HFFc6 (cell line): ENCODE data around the gene AQP12A. TPM values are rescaled to one million over a fixed set of nuclear protein-coding genes. Genes with fewer than 3 reads are reported as not detected.

Experiments
- DNase-seq: peaks from one replicate; pipeline ENCODE4 v3.0.0-alpha.2; 2018
- H3K27ac Mint-ChIP-seq: 2 replicates; pipeline ENCODE4 v1.8.0; 2020; ENCODE audit warnings: mild to moderate bottlenecking, mixed read lengths
- H3K27me3 Mint-ChIP-seq: 2 replicates; pipeline ENCODE4 v1.8.0; 2021; ENCODE audit warnings: mild to moderate bottlenecking, moderate library complexity, mixed read lengths; ENCODE audit not compliant: insufficient read depth
- H3K36me3 Mint-ChIP-seq: 2 replicates; pipeline ENCODE4 v1.8.0; 2021; ENCODE audit warnings: low read depth, mixed read lengths
- H3K4me1 Mint-ChIP-seq: 2 replicates; pipeline ENCODE4 v1.8.0; 2020; ENCODE audit warnings: low read depth, mixed read lengths
- H3K4me3 Mint-ChIP-seq: 2 replicates; pipeline ENCODE4 v1.8.0; 2020; ENCODE audit warnings: mild to moderate bottlenecking, moderate library complexity, mixed read lengths
- H3K9me3 Mint-ChIP-seq: 2 replicates; pipeline ENCODE4 v1.8.0; 2020; ENCODE audit warnings: mild to moderate bottlenecking, mixed read lengths
- CTCF ChIP-seq: fragments of 200-600 bp; sonication (generic); IDR thresholded peaks from 2 replicates; pipeline ENCODE4 v1.5.0; 2021; ENCODE audit warnings: antibody characterized with exemption, mild to moderate bottlenecking
- total RNA-seq, 6 experiments: library from RNA; stranded (reverse); fragmentation: NEBNext Ultra II Directional; extraction: Animal tissue kit (Norgen Biotek cat#: 25700); gene quantifications; 2 replicates in 1 of 6; 3 replicates in 5 of 6; pipeline ENCODE4 v1.2.3, GENCODE V29; 2021

AQP12A gene
- total RNA-seq, 6 experiments from 2014 or later, result not detected

GRCh38 chr2:240739797-240740196, 48.1 kb downstream of the AQP12A start:
- Mint-ChIP-seq H3K9me3 (no peaks in the 10 kb centered on the region), H3K27me3 (peaks cover 43% of the 10 kb centered on the region), H3K4me3 (no peak overlapping the region), H3K4me1 (no peaks in the 10 kb centered on the region), H3K36me3 (no peaks in the 10 kb centered on the region), H3K27ac (no peak overlapping the region)
- no peak for TF ChIP-seq CTCF
- DNase-seq, result no peak

- Mint-ChIP-seq H3K4me1 (no peaks in the 10 kb centered on the region), H3K27ac (no peak overlapping the region), H3K9me3 (no peaks in the 10 kb centered on the region), H3K4me3 (no peak overlapping the region), H3K36me3 (no peaks in the 10 kb centered on the region), H3K27me3 (peaks cover 48% of the 10 kb centered on the region)
- DNase-seq, result no peak
- no peak for TF ChIP-seq CTCF
Measured at GRCh38 chr2:240741091-240741490, 49.4 kb downstream of the AQP12A start.

DNA sequence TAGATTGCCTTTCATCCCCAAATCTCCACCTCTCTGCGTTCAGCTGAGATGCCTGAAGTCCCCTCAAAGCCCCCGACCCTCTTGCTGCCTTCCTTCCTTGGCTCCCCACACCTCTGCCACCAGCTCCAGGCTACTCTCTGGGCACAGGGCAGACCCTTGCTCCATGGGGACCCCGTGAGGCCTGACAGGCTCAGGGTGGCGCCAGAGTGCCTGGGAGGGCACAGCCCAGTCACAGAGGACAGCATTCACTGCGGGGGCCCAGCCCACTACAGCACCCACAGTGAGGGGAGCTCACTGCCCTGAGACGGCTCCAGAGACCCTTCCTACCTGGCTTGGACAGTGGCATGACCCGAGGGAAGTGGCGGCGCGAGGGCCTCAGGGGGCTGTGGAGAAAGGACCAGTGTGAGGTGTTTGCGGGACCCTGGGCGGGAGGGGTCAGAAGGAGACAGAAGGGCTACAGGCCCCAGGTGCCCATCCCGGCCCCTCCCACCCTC, 51.0 kb downstream of the AQP12A start:
- Mint-ChIP-seq H3K4me3 (no peak overlapping the region), H3K36me3 (no peaks in the 10 kb centered on the region), H3K9me3 (no peaks in the 10 kb centered on the region), H3K4me1 (no peaks in the 10 kb centered on the region), H3K27me3 (peaks cover 49% of the 10 kb centered on the region), H3K27ac (no peak overlapping the region)
- DNase-seq, result no peak
- no peak for TF ChIP-seq CTCF

- no peak for DNase-seq
- TF ChIP-seq CTCF, result no peak
- Mint-ChIP-seq H3K4me3 (no peak overlapping the region), H3K9me3 (no peaks in the 10 kb centered on the region), H3K27ac (no peak overlapping the region), H3K36me3 (no peaks in the 10 kb centered on the region), H3K4me1 (no peaks in the 10 kb centered on the region), H3K27me3 (peaks cover 49% of the 10 kb centered on the region)
Measured at GRCh38 chr2:240745456-240745855, 53.8 kb downstream of the AQP12A start.

DNA sequence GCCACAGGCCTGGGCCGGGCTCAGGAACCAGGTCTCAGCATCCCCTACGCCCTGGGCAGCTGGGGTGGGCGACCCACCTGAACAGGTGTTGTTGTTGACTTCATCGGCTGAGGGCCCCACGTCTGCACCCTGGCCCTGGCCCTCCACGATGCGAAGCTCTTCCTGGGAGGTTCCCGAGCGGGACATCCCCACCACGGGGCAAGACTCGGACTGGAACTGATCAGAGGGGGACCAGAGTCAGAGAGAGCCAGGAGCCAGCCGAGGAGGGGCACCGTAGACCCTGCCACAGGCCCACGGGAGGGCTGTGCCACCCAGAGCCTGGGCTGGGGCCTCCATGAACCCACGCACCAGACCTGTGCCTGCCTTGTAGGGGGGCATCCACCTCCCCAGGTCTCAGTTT, 54.3 kb downstream of the AQP12A start:
- no peak for DNase-seq
- Mint-ChIP-seq H3K27me3 (peaks cover 47% of the 10 kb centered on the region), H3K27ac (no peak overlapping the region), H3K4me1 (no peaks in the 10 kb centered on the region), H3K36me3 (no peaks in the 10 kb centered on the region), H3K4me3 (no peak overlapping the region), H3K9me3 (no peaks in the 10 kb centered on the region)
- no peak for TF ChIP-seq CTCF

GRCh38 chr2:240746671-240747070, 55.0 kb downstream of the AQP12A start:
- no peak overlapping the region for H3K27ac Mint-ChIP-seq
- no peaks in the 10 kb centered on the region for H3K9me3 Mint-ChIP-seq
- H3K27me3 Mint-ChIP-seq, result peaks cover 52% of the 10 kb centered on the region
- no peaks in the 10 kb centered on the region for H3K4me1 Mint-ChIP-seq
- no peak for DNase-seq
- no peak for TF ChIP-seq CTCF
- H3K4me3 Mint-ChIP-seq, result no peak overlapping the region
- H3K36me3 Mint-ChIP-seq, result no peaks in the 10 kb centered on the region
